ENCODE data around the gene CHRDL2.
"Not testable (repeated sequence)": the region's sequence is repeated elsewhere in the genome, so short reads cannot be mapped to it uniquely, and the experiment has no call there.

The CHRDL2 gene, protein sequence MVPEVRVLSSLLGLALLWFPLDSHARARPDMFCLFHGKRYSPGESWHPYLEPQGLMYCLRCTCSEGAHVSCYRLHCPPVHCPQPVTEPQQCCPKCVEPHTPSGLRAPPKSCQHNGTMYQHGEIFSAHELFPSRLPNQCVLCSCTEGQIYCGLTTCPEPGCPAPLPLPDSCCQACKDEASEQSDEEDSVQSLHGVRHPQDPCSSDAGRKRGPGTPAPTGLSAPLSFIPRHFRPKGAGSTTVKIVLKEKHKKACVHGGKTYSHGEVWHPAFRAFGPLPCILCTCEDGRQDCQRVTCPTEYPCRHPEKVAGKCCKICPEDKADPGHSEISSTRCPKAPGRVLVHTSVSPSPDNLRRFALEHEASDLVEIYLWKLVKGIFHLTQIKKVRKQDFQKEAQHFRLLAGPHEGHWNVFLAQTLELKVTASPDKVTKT

GRCh38 chr11:74731301-74732094, at the start of gene CHRDL2:
Gene CHRDL2 (minus strand): TSS chr11:74731426. CDS start chr11:74730888, 538 bp downstream.
- DNase-seq, result no peak

GRCh38 chr11:74780248-74781005, 49.2 kb upstream of the CHRDL2 start:
- DNase-seq, result no peak

DNA sequence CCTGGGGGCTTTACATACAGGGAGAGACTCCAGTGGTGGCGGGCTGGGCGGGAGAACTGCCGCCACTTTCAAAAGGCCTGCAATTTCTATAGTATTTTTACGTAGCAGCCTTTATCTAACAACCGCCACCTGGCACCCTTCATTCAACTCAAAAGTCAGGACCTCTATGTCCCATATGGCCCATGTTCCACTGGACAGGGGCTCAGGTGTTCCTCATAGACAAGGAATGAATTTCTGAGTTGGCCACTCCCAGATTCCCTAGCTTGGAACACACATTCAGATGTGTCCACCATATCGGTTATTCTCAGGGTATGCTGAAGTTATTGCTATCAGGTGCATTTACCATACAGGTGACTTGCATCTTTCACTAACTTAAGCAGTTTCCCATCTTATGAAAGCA, 47.4 kb upstream of the CHRDL2 start:
- no peak for DNase-seq

DNA sequence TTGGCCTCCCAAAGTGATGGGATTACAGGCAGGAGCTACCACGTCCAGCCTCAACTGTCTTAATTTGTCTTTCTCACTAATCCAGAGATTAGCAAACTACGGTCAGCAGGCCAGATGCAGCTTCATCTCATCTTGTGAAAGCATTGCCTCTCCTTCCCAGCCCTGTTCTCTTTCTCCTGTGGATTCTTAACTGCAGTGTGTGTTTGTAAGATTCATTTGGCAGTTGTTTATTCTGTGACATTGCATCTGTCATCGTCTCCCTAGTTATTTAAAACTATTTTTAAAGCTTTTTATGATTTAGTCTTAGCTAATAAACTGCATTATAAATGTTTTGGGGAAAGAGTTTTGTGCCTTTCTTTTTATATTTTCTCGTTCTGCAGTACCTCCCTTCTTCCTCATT, 46.7 kb upstream of the CHRDL2 start:
- peak; percentile 58 for DNase-seq

- DNase-seq, result peak; percentile 28
Observed at GRCh38 chr11:74777038-74777437, 45.8 kb upstream of the CHRDL2 start.

GRCh38 chr11:74776546-74776945, 45.3 kb upstream of the CHRDL2 start:
- no peak for DNase-seq

DNA sequence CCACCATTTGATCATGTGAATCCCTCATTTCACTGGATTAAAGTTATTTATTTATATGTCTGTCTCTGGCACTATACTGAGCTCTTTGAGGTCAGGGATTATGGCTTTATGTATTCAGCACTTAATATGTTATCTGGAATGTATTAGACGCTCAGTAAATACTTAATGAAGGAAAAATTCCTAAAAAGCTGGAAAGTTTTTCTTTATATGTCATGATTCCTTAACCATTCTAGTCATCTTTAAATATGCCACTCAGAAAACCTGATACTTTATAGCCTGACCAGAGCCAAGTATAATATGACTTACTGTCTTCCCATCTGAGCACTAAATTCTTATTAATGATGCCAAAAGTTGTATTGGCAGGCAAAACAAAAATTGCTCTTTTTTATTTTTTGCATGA, 44.5 kb upstream of the CHRDL2 start:
- no peak for DNase-seq

GRCh38 chr11:74773476-74773875, 42.2 kb upstream of the CHRDL2 start:
- DNase-seq, result no peak

DNA sequence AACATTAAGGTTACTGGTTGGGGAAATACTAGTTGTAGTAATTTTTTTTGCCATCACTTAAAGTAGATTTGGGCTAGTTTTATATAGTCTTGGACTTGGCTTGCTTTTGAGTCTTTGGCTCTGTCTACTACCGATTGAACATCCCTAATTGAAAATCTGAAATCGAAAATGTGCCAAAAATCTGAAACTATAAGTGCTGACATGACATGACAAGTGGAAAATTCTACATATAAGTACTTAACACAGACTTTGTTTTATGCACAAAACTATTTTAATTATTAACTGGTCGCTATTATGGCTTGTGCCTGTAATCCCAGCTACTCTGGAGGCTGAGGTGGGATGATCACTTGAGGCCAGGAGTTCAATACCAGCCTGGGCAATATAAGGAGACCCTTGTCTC, 39.9 kb upstream of the CHRDL2 start:
- DNase-seq, result no peak

GRCh38 chr11:74770456-74770855, 39.2 kb upstream of the CHRDL2 start:
- no peak for DNase-seq

- no peak for DNase-seq
Observed at GRCh38 chr11:74769055-74769707, 38.0 kb upstream of the CHRDL2 start.

DNA sequence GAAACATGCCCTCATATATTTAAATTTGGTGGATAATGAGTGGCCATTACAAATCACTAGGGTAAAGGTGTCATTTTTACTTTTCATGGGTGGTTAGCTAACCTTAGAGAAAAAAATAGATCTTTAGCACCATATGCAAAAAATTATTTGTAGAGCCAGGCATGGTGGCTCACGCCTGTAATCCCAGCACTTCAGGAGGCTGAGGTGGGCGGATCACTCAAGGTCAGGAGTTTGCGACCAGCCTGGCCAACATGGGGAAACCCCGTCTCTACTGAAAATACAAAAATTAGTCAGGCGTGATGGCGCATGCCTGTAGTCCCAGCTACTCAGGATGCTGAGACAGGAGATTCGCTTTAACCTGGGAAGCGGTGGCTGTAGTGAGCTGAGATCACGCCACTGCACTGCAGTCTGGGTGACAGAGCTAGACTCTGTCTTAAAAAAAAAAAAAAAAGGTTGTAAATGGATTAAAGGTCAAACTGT, 37.0 kb upstream of the CHRDL2 start:
- DNase-seq, result not testable (repeated sequence)

GRCh38 chr11:74766905-74767304, 35.7 kb upstream of the CHRDL2 start:
- no peak for DNase-seq

DNA sequence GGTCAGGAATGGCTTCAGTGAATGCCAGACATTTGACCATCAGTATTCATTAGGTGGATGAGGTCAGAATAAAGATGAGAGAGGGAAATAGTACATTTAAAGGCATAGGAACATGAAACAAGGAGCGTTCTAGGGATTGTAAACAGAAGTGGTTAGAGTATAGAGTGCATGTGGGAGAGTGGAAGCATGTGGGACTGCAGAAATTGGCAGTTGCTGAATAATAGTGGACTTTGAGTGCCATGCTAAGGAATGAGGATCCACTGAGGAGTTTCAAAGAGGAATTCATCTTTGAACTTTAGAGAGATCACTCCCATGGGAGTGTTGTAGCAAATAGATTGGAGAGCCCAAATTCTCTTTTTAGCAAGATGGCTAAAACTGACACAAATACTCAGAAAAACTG, 25.3 kb upstream of the CHRDL2 start:
- DNase-seq, result no peak

GRCh38 chr11:74755395-74755995, 24.3 kb upstream of the CHRDL2 start:
- DNase-seq, result no peak

DNA sequence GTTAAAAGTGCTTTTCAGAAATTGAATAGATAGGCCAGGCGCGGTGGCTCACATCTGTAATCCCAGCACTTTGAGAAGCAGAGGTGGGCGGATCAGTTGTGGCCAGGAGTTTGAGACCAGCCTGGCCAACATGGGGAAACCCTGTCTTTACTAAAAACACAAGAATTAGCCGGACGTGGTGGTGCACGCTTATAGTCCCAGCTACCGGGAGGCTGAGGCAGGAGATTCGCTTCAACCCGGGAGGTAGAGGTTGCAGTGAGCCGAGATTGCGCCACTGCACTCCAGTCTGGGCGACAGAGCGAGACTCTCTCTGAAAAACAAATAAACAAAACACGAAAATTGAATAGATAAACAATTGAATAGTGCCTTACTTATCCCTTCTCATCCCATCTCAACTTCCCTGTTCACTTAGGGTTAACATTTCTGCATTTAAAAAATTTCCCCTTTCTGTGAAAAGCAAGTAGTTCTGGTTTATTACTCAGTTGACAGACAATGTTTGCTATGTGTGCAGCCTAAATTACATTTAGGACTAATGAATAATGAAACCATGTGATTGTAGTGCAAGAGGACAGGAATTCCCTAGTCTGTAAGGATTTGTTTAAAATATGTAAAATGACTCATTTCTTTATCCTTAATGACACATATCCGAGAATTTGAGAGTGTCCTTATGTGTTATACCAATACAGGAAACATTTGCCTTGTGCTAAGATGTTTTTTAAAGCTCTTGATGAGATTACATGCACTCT, 23.5 kb upstream of the CHRDL2 start:
- DNase-seq, result no peak

DNA sequence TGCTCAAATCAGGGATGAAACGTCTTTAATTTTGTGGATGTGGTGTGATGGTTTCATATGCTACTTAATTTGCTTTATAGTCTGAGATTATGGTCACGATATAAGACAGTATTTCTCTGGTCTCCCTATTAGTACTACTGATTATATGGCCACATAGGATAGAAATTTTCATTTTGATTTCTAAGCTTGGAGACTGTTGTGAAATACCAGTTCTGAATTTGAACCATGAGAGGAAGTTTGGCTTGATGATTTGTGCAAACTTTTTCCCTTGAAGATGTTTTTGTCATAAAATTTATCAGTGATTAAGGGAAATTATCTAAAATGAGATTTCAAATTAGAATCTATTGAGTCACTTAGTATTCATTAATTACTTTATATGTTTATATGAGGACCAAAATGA, 20.1 kb upstream of the CHRDL2 start:
- no peak for DNase-seq

DNA sequence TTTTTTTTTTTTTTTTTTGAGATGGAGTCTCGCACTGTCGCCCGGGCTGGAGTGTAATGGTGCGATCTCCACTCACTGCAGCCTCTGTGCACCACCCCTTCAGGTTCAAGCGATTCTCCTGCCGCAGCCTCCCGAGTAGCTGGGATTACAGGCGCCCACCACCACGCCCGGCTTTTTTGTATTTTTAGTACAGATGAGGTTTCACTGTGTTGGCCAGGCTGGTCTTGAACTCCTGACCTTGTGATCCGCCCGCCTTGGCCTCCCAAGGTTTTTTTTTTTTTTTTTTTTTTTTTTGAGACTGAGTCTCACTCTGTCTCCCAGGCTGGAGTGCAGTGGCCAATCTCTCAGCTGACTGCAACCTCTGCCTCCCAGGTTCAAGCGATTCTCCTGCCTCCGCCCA, 19.4 kb upstream of the CHRDL2 start:
- DNase-seq, result not testable (repeated sequence)

DNA sequence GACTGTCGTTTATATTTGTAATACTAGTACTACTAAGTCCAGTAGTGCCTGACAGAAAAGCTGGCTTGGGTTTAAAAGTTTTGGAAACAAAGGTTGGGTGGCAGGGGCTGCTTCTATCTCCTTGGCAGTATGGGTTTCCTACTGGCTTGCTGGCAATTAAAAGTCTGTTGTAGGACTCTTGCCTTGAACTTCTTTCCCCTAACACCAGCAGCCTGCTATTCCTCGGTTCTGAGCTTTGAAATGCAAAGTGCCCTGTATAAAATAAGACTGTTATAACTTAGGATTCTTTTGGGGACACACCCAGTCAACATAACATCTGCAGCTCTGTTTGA, 18.7 kb upstream of the CHRDL2 start:
- DNase-seq, result no peak

- DNase-seq, result peak; percentile 68
Observed at GRCh38 chr11:74749127-74749964, 18.1 kb upstream of the CHRDL2 start.

All from NCI-H82 (cell line).